HG03045 (cell line): Measurements from ENCODE around the gene UBR3.
"Not testable (repeated sequence)": the region's sequence is repeated elsewhere in the genome, so short reads cannot be mapped to it uniquely, and the experiment has no call there.

Source experiments
- ATAC-seq: cut with Tn5 transposase; IDR thresholded peaks from one replicate; pipeline ENCODE4 v1.9.1; 2021; ENCODE audit warnings: mild to moderate bottlenecking, moderate library complexity; ENCODE audit not compliant: unreplicated experiment

UBR3 gene

GRCh38 chr2:169865492-169865891, 38.2 kb downstream of the UBR3 start:
- no peak for ATAC-seq

GRCh38 chr2:169866230-169866629, 39.0 kb downstream of the UBR3 start:
- not testable (repeated sequence) for ATAC-seq

- no peak for ATAC-seq
These were observed 40.3 kb downstream of the UBR3 start for GRCh38 chr2:169867579-169867978.

- no peak for ATAC-seq
These were observed 41.7 kb downstream of the UBR3 start for GRCh38 chr2:169868951-169869350.

DNA sequence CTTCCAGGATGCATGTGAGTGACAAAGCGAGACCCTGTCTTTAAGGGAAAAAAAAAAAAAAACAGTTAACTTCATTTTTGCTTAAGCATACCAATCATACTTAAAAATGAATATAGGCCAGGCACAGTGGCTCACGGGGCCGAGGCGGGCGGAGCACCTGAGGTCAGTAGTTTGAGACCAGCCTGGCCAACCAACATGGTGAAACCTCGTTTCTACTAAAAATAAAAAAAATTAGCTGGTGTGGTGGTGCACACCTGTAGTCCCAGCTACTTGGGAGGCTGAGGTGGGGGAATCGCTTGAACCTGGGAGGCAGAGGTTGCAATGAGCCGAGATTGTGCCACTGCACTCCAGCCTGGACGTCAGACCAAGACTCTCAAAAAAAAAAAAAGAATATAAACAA, 44.1 kb downstream of the UBR3 start:
- not testable (repeated sequence) for ATAC-seq

DNA sequence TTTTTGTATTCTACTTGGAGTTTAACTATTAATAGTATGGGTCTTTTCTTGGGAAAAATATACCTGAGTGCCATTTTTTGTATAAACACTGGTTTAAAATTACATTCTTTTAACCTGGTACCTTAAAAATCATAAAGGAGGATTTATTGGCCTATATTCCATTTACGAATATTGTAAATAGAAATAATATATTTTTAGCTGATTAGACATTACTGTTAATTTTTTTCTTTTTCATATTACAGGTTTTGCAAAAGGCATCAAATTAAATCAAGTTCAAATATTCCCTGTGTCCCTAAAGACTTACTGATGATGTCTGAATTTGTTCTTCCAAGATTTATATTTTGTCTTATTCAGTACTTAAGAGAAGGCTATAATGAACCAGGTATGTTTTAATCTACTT, 44.7 kb downstream of the UBR3 start:
- no peak for ATAC-seq

DNA sequence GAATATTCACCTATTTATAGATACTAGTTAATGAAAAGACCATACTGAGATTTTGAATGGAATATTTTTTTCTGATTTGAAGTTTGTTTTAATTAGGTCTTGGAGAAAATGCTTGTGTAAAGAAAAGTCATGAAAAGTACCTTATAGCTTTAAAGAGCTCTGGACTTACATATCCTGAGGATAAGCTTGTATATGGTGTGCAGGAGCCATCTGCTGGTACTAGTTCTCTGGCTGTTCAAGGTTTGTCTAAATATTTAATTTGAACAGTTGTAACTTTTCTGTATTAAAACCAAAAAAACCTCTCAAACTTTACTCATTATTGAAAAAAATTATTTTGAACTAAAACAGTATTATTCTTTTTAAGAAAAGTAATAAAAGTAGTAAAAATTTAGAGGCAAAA, 50.1 kb downstream of the UBR3 start:
- ATAC-seq, result no peak

DNA sequence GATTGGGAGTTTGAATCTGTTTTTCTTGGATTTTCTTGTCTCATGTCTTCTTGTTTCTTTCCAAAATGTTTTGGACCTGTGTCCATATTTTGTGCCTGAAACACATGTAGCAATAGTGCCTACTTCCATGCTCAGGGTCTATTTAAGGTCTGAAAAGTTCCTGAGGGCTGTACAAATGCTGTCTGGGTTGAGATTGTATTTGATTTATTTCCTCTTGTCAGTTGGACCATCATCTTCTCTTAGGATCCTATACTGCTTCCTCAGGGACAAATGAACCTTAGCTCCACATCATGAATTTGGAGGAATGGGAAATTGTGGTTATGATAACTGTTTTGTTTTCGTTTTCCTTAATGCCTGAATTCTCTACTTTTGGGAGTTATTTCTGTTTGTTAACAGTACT, 59.9 kb downstream of the UBR3 start:
- ATAC-seq, result no peak

GRCh38 chr2:169891593-169892298, 64.5 kb downstream of the UBR3 start:
- ATAC-seq, result no peak

GRCh38 chr2:169892951-169893350, 65.7 kb downstream of the UBR3 start:
- ATAC-seq, result no peak

GRCh38 chr2:169895294-169895985, 68.2 kb downstream of the UBR3 start:
- no peak for ATAC-seq

- ATAC-seq, result no peak
These were observed 70.6 kb downstream of the UBR3 start for GRCh38 chr2:169897834-169898233.

- ATAC-seq, result not testable (repeated sequence)
These were observed 72.8 kb downstream of the UBR3 start for GRCh38 chr2:169900103-169900502.

DNA sequence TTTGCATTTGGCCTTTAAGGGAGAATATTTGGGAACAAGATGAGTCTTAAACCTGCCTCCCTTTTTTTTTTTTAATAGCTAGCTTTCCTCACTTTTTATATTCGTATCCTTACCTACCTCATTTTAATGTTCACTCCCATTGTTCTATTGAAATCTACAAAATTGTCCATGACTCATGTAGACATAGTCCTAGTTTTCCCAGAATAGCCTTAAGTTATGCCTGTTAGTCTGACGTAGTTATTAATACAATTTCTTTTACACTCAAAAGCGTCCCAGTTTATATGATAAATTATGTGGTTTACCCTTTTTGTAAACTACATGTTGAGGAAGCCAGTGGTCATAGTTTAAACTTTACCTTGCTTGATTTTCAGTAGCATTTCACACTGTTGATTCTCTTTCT, 73.4 kb downstream of the UBR3 start:
- ATAC-seq, result no peak

DNA sequence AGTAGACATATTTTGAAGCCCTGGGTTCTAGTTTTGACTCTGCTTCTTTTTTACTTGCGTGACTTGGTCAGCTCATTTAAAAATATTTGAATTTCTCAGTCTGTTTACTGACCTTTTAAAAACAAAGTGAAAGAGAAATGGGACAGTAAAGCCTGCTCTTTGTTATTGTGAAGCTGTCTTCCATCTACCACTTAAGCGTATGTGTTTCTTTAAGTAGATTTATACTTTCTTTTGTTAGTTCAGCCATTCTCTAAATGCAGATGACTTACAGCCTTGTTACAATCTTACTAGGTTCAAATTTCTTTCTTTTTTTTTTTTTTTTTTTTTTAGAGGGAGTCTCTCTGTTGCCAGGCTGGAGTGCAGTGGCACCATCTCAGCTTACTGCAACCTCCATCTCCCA, 79.5 kb downstream of the UBR3 start:
- ATAC-seq, result no peak

DNA sequence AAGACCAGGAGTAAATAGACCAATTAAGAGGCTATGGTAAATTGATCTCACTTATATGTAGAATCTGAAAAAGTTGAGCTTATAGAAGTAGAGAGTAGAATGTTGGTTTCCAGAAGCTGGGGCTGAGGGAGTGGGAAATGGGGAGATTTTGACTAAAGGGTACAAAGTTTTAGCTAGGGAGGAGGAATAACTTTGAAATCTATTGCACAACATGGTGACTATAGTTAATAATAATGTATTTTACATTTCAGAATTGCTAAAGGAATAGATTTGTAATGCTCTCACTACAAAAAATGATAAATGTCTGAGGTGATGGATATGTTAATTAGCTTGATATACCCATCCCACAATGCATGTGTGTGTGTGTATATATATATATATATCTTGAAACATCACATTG, 82.1 kb downstream of the UBR3 start:
- no peak for ATAC-seq

DNA sequence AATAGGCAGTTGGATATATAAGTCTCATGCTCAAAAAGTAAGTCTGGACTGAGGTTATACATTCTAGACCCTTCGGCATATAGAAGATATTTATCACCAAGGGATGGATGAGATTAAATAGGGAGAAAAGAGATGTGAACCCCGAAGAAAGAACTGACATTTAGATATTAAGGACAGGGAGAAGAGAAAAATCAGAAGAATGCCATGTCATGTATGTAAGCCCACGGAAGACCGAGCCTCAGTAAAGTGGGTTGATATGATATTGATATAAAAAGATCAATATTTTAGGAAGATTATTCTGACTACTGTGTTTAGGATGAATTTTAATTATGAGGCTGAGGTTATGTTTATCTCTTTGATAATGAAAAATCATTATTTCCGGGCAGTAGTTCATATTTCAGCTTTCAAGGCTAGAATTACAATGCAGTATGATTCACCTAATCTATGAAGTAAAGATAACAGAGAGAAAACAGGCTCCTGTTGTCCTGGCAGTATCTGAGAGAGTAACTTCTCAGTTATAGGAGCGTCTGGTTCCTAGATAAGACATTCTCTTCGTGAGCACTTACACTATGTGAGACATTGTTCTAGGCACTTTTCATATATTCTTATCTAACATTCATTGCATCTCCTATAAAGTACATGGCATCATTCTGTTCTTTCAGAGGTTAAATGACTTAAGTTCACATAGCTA, 83.0 kb downstream of the UBR3 start:
- ATAC-seq, result no peak

DNA sequence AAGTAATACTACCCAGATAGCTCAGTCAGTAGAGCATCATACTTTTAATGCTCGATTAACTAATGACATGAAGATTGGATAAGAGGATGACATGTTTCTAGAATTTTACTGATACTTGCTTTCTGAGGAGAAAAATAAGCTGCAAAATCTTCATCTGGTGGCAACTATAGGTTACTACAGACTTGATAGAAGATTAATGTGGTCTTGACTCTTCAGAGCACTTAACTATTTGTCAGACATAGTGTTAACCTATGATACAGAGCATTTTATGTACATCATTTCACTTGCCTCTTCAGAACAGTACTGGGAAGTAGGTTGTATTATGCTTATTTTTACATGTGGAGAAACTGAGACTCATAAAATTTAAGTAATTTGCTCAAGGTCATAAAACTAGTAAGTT, 83.9 kb downstream of the UBR3 start:
- no peak for ATAC-seq

- no peak for ATAC-seq
These were observed 89.4 kb downstream of the UBR3 start for GRCh38 chr2:169916623-169917022.

DNA sequence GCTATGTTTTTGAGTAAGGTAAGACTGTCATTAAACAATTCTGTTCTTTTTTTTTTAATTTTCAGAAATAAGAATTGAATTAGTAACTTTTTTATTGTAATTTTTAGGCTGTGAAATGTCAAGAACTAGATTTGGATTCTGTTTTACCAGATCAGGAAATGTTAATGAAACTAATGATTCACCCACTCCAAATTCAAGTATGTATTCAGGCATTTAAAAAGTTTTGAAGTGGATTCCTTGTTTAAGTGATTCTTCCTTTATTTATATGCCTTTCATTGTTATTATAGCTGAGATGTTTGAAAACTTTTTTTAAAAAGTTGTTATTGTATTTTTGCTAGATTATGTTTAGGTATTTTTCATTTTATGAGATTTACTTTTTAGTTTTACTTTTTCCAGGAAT, 96.7 kb downstream of the UBR3 start:
- no peak for ATAC-seq

- ATAC-seq, result no peak
These were observed 98.7 kb downstream of the UBR3 start for GRCh38 chr2:169925968-169926367.

DNA sequence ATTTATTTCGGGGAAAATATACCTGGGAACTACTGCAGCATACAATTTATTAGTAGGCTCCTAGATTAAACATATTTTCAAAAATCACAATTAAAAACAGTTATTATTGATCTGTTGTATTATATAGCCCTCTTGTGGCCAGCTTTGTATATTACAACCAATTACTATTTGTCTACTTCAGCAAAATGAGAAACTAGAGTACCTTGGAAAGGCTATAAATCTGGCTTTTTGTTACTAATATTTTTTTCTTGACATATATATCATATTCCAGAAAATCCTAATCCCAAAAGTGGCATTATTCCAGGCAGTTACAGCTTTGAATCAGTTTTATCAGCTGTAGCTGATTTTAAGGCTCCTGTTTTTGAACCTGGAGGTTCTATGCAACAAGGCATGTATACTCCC, 101.2 kb downstream of the UBR3 start:
- no peak for ATAC-seq
